ENCODE measurements around the gene SPTBN4. TPM values are rescaled to one million over a fixed set of nuclear protein-coding genes. Genes with fewer than 3 reads are reported as not detected.
"Not testable (repeated sequence)": the region's sequence is repeated elsewhere in the genome, so short reads cannot be mapped to it uniquely, and the experiment has no call there.

The SPTBN4 gene
- total RNA-seq, 1 donor from 2014 or later = 0.43 TPM

DNA sequence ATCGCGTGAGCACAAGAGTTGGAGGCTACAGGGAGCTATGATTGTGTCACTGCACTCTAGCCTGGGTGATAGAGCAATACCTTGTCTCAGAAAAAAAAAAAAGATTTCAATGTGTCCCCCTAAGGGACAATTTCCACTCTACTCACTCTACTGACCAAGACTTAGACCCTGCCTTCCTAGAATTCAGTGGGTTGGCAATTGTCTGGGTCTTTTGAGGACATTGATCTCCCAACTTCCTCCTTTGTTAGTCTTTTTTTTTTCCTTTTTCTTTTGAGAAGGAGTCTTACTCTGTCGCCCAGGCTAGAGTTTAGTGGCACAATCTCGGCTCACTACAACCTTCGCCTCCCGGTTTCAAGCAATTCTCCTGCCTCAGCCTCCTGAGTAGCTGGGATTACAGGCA, 2.2 kb downstream of the SPTBN4 start:
- H3K27me3 ChIP-seq = no peaks in the 10 kb centered on the region
- no peaks in the 10 kb centered on the region for H3K9me3 ChIP-seq
- H3K27ac ChIP-seq = no peak overlapping the region
- TF ChIP-seq, protein P1, sequence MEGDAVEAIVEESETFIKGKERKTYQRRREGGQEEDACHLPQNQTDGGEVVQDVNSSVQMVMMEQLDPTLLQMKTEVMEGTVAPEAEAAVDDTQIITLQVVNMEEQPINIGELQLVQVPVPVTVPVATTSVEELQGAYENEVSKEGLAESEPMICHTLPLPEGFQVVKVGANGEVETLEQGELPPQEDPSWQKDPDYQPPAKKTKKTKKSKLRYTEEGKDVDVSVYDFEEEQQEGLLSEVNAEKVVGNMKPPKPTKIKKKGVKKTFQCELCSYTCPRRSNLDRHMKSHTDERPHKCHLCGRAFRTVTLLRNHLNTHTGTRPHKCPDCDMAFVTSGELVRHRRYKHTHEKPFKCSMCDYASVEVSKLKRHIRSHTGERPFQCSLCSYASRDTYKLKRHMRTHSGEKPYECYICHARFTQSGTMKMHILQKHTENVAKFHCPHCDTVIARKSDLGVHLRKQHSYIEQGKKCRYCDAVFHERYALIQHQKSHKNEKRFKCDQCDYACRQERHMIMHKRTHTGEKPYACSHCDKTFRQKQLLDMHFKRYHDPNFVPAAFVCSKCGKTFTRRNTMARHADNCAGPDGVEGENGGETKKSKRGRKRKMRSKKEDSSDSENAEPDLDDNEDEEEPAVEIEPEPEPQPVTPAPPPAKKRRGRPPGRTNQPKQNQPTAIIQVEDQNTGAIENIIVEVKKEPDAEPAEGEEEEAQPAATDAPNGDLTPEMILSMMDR (IDR thresholded peaks at IDR 0.05) = no peak
- intact Hi-C loops (cut with DNase I) = loop anchor here (10.0 kb wide), 2 partner anchors 306 to 634 kb away; partner anchors contain the start of genes DYRK1B, MIA and RAB4B
- no peak overlapping the region for H3K4me3 ChIP-seq
- no peak for DNase-seq (ENCODE audit: low spot score in 2 of 2)
- H3K4me1 ChIP-seq = peaks cover 5 to 13% of the 10 kb centered on the region in 2 donors
- H3K36me3 ChIP-seq = no peaks in the 10 kb centered on the region

DNA sequence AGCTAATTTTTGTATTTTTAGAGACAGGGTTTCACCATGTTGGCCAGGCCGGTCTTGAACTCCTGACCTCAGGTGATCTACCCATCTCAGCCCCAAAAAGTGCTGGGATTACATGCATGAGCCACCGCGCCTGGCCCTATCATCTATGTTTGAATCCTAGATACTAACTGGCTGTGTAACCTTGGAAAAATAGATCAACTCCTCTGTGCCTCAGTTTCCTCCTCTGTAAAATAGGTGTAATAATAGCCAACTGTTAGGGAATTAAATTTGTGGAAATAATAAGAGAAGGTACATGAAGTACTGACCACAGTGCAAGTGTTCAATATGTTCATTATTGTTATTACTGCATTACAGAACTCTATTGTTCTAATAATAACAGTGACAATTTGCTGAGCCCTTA, 4.3 kb downstream of the SPTBN4 start:
- H3K4me3 ChIP-seq = no peak overlapping the region
- H3K27me3 ChIP-seq = no peaks in the 10 kb centered on the region
- no peaks in the 10 kb centered on the region for H3K9me3 ChIP-seq
- H3K36me3 ChIP-seq = no peaks in the 10 kb centered on the region
- TF ChIP-seq, protein P1 (IDR thresholded peaks at IDR 0.05) = no peak
- intact Hi-C loops (cut with DNase I) = no loop called here
- H3K4me1 ChIP-seq = peaks cover 0 to 6% of the 10 kb centered on the region in 2 donors
- no peak overlapping the region for H3K27ac ChIP-seq
- no peak for DNase-seq (ENCODE audit: low spot score in 2 of 2)

DNA sequence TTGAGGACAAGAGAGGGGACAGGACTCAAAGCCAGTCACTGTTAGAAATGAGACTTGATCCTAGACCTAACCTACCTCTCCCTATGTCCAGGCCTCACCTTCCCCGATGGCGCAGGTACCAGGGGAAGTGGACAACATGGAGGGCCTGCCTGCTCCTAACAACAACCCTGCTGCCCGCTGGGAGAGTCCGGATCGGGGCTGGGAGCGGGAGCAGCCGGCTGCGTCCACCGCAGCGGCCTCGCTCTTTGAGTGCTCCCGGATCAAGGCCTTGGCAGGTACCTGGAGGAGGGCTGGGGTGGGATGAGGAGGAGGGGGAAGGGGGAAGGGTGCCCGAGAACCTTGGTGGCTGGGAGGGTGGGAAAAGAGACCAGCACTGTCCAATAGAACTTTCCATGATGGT, 5.7 kb downstream of the SPTBN4 start:
- no peak overlapping the region for H3K27ac ChIP-seq

DNA sequence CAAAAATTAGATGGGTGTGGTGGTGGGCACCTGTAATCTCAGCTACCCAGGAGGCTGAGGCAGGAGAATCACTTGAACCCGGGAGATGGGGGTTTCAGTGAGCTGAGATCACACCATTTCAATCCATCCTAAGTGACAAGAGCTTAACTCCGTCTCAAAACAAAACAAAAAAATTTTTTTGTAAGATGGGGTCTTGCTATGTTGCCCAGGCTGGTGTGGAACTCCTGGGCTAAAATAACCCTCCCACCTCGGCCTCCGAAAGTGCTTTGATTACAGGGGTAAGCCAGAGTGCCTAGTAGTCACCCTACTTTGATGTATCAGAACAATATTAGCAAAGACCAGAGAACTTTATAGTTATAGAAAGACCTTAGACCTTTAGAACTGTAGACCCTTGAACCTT, 7.9 kb downstream of the SPTBN4 start:
- Histone ChIP-seq H3K4me3 (no peak overlapping the region), H3K27ac (no peak overlapping the region), H3K36me3 (no peaks in the 10 kb centered on the region), H3K27me3 (no peaks in the 10 kb centered on the region), H3K4me1 (no peaks in the 10 kb centered on the region), H3K9me3 (no peaks in the 10 kb centered on the region)
- DNase-seq (ENCODE audit: low spot score in 2 of 2) = no peak
- intact Hi-C loops (cut with DNase I) = no loop called here
- TF ChIP-seq, protein P1 (IDR thresholded peaks at IDR 0.05) = no peak

More for the DNA sequence above, 5.7 kb downstream of the SPTBN4 start:
- Histone ChIP-seq H3K27me3 (no peaks in the 10 kb centered on the region), H3K9me3 (no peaks in the 10 kb centered on the region), H3K36me3 (no peaks in the 10 kb centered on the region), H3K4me3 (no peak overlapping the region), H3K4me1 (peaks cover 0 to 2% of the 10 kb centered on the region in 2 donors)
- TF ChIP-seq, protein P1 (IDR thresholded peaks at IDR 0.05) = no peak
- DNase-seq (ENCODE audit: low spot score in 2 of 2) = no peak
- intact Hi-C loops (cut with DNase I) = no loop called here

DNA sequence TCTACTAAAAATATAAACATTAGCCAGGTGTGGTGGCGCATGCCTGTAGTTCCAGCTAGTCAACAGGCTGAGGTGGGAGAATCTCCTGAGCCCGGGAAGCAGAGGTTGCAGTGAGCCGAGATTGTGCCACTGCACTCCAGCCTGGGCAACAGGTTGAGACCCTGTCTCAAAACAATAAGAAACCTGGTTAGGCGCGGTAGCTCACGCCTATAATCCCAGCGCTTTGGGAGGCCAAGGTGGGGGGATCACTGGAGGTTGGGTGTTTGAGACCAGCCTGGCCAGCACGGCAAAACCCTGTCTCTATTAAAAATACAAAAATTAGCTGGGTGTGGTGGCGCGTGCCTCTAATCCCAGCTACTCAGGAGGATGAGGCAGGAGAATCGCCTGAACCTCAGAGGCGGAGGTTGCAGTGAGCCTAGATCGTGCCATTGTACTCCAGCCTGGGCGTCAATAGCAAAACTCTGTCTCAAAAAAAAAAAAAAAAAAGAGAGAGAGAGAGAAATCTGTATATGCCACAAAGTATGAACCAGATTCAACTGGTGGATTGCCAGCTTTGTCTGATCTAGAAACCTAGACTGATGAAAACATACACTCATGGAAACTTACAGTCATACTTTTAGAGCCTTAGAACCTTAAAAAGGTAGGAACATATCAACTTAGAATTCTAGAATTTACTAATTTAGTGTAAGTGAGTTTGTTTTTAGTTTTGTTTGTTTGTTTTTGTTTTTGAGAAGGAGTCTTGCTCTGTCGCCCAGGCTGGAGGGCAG, 9.3 kb downstream of the SPTBN4 start:
- H3K9me3 ChIP-seq; H3K36me3 ChIP-seq; intact Hi-C loops (cut with DNase I); H3K27ac ChIP-seq; H3K4me1 ChIP-seq; DNase-seq (ENCODE audit: low spot score in 2 of 2); H3K27me3 ChIP-seq; H3K4me3 ChIP-seq: not testable (repeated sequence)

DNA sequence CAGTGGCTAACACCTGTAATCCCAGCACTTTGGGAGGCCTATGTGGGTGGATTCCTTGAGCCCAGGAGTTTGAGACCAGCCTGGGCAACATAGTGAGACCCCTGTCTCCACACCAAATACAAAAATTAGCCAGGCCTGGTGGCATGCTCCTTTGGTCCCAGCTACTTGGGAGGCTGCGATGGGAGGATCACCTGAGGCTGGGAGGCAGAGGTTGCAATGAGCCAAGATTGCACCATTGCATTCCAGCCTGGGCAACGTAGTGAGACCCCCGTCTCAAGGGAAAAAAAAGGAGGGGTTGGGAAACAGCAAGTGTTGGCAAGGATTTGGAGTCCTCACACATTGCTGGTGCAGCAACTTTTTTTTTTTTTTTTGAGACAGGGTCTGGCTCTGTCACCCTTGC, 19.2 kb downstream of the SPTBN4 start:
- no peak for DNase-seq (ENCODE audit: low spot score in 2 of 2)
- Histone ChIP-seq H3K4me1 (no peaks in the 10 kb centered on the region), H3K27me3 (no peaks in the 10 kb centered on the region), H3K36me3 (no peaks in the 10 kb centered on the region), H3K4me3 (no peak overlapping the region), H3K9me3 (no peaks in the 10 kb centered on the region), H3K27ac (no peak overlapping the region)
- intact Hi-C loops (cut with DNase I) = no loop called here
- TF ChIP-seq, protein P1 (IDR thresholded peaks at IDR 0.05) = no peak
